GM21423 (cell line): Measurements from ENCODE around the gene MAGI3.
"Not testable (repeated sequence)": the region's sequence is repeated elsewhere in the genome, so short reads cannot be mapped to it uniquely, and the experiment has no call there.

ENCODE experiments used
- ATAC-seq: cut with Tn5 transposase; IDR thresholded peaks from one replicate; pipeline ENCODE4 v1.9.1; 2021; ENCODE audit warnings: mild to moderate bottlenecking, moderate library complexity; ENCODE audit not compliant: unreplicated experiment

The MAGI3 gene

GRCh38 chr1:113678159-113678469, 287.8 kb downstream of the MAGI3 start:
- no peak for ATAC-seq

- no peak for ATAC-seq
Observed at GRCh38 chr1:113681596-113682337, 291.5 kb downstream of the MAGI3 start.

- ATAC-seq = no peak
Observed at GRCh38 chr1:113683384-113684152, 293.3 kb downstream of the MAGI3 start.

- ATAC-seq = no peak
Observed at GRCh38 chr1:113684153-113684541, 293.8 kb downstream of the MAGI3 start.

- ATAC-seq = no peak
Observed at GRCh38 chr1:113686891-113687618, 296.7 kb downstream of the MAGI3 start.

GRCh38 chr1:113691184-113691583, 300.9 kb downstream of the MAGI3 start:
- ATAC-seq = no peak

- no peak for ATAC-seq
Observed at GRCh38 chr1:113692342-113692741, 302.0 kb downstream of the MAGI3 start.

GRCh38 chr1:113692824-113693431, 302.6 kb downstream of the MAGI3 start:
- no peak for ATAC-seq

GRCh38 chr1:113694910-113695309, 304.6 kb downstream of the MAGI3 start:
- no peak for ATAC-seq

- ATAC-seq = no peak
Observed at GRCh38 chr1:113701429-113701828, 311.1 kb downstream of the MAGI3 start.

- ATAC-seq = no peak
Observed at GRCh38 chr1:113714606-113715269, 324.4 kb downstream of the MAGI3 start.

- ATAC-seq = not testable (repeated sequence)
Observed at GRCh38 chr1:113717506-113717905, 327.2 kb downstream of the MAGI3 start.

GRCh38 chr1:113718621-113719020, 328.3 kb downstream of the MAGI3 start:
- not testable (repeated sequence) for ATAC-seq

- ATAC-seq = no peak
Observed at GRCh38 chr1:113721010-113721409, 330.7 kb downstream of the MAGI3 start.

GRCh38 chr1:113732802-113733201, 342.5 kb downstream of the MAGI3 start:
- ATAC-seq = no peak

- ATAC-seq = no peak
Observed at GRCh38 chr1:113734357-113735055, 344.2 kb downstream of the MAGI3 start.
